Hematopoietic multipotent progenitor cell treated with erythropoietin and hydrocortisone succinate and interleukin-3 and kit ligand, for 15 days (in vitro differentiated cells): ENCODE measurements around the gene IQCE.
A peak's percentile ranks its signal among the peaks of the same experiment; 100 is the strongest.
"Not testable (repeated sequence)": the region's sequence is repeated elsewhere in the genome, so short reads cannot be mapped to it uniquely, and the experiment has no call there.

Source experiments
- DNase-seq: peaks from one replicate; pipeline ENCODE4 v3.0.0-alpha.2; 2015; ENCODE audit warnings: low spot score

IQCE gene

DNA sequence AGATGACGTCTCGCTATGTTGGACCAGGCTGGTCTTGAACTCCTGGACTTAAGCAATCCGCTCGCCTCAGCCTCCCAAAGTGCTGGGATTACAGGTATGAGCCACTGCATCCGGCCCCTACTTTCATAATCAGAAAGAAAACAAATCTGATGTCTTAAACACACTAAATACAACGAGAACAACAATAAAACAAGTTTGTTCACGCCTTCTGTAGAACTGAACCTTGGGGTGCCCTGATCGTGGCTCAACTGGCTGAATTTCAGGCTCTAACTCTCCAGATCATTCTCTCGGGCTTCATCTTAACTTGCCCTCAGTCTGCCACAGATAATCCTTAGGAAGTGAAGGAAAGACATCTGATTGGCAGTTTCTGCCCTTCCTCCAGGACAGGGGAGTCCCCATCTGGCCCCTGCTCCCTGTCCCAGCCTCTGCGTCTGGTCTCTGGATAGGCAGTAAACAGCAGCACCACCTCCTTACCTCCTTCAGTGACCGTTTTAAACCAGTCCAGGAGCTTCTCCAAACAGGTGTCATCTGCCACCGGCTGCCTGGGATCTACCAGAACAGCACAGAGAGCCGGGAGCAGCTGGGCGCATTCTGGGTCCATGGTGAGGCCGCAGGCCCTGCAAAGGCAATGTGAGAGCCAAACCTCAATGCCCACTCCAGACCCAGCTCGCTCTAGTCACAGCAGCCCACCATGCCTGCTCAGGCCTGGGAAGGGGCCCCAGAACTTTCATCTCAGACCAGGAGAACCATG is 4.8 kb upstream of the IQCE start:
- DNase-seq = no peak

DNA sequence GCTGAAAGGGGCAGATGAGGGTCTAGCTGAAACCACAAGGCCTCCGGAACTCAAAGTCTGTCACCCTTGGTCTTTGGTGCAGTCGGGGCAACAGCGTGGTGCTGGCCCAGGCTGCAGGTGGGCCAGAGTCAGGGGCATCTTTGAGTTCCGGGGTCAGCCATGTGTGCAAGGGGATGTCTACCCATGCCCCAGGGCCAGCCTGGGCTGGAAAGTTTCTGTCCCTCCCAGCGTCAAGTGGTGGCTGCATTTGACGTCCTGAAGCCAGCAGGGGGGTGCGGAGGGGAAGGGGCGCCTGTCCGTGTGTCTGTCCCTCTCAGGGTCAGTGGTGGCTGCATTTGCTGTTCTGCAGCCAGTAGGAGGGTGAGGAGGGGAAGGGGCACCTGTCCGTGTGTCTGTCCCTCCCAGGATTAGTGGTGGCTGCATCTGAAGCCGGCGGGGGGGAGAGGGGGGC is 4.1 kb upstream of the IQCE start:
- no peak for DNase-seq

GRCh38 chr7:2555121-2556052 is 3.4 kb upstream of the IQCE start, which contains the start of gene BRAT1:
Gene BRAT1 (minus strand): TSS chr7:2555524. CDS start chr7:2554431, 1,093 bp downstream.
- DNase-seq = peak; percentile 91

GRCh38 chr7:2559283-2559950 is 638 bp downstream of the IQCE start:
- peak; percentile 28 for DNase-seq

DNA sequence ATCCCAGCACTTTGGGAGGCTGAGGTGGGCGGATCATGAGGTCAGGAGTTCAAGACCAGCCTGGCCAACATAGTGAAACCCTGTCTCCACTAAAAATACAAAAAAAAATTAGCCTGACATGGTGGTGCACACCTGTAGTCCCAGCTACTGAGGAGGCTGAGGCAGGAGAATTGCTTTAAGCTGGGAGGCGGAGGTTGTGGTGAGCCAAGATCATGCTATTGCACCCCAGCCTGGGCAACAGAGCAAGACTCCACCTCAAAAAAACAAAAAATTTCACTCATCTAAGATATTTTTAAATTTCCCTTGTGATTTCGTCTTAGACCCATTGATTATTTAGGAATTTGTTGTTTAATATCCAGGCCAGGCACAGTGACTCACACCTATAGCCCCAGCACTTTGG is 5.2 kb downstream of the IQCE start:
- not testable (repeated sequence) for DNase-seq

DNA sequence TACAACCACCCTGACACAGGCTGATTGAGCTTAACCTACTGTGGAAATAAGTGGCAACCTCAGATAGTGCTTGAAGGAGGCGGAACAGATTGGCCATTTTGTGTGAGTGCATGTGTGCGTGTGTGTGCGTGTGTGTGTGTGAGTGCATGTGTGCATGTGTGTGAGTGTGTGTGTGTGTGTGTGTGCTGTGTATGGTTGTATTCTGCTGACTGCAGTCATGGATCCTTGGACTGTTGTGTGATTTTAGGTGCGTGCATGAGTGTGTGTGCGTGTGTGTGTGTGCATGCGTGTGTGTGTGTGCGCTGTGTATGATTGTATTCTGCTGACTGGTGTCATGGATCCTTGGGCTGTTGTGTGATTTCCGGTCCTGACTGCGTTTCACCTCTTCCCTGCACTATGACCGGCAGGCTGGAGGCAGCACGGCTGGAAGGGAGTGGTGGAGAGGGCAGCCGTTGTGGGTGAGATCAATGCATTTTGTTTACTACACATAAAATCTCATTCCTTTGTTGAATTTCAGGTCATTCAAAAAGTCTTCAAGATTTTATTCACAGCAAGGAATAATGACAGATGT is 6.3 kb downstream of the IQCE start:
- no peak for DNase-seq

- no peak for DNase-seq
Observed at GRCh38 chr7:2566348-2566889, 7.6 kb downstream of the IQCE start.

- no peak for DNase-seq
Observed at GRCh38 chr7:2566890-2567678, 8.3 kb downstream of the IQCE start.

DNA sequence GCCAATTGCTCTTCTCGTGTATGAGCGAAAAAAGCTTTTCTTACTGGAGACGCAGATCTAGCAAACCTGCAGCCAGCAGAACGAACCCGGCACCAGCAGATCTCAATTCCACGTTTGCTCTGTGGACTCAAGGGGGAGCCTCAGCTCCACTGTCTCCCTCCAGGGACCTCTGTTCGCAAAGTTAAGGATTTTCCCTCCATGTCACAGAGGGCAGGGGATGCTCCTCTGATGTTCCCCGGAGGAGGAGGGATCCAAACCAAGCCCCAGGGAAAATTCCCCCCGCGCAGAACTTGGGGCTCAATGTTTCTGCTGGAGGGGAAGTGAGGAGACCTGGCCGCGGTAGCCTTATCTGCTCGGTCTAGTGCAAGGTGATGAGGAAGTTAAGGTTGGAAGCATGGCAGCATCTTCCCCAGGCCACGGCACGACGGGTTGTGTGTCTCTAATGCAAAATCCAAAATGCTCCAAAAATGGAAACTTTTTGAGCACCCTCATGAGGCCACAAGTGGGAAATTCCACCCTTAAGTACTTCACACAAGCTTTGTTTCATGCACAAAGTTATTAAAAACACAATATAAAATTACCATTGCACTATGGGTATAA is 9.0 kb downstream of the IQCE start:
- no peak for DNase-seq

- no peak for DNase-seq
Observed at GRCh38 chr7:2568521-2569223, 9.9 kb downstream of the IQCE start.

- DNase-seq = no peak
Observed at GRCh38 chr7:2569421-2569820, 10.6 kb downstream of the IQCE start.

DNA sequence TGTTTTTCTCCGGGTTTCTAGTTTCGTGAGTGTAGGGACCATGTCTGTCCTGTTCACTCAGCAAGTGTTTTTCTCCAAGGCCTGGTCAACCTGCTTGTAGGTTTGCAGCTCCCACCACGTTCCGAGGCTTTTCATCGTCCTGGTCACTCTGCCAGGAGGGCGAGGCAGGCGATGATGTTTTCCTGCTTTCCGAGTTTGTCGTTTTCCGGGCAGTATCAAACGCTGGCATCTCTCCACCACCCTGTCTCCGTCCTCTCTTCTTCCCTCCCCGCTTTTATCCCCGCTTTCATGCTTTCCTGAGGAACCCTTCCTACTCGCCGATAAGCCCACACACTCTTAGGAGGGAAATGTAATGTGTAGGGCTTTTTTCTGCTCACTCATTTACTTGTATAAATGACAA is 11.2 kb downstream of the IQCE start:
- DNase-seq = no peak

GRCh38 chr7:2571409-2571808 is 12.6 kb downstream of the IQCE start:
- no peak for DNase-seq

DNA sequence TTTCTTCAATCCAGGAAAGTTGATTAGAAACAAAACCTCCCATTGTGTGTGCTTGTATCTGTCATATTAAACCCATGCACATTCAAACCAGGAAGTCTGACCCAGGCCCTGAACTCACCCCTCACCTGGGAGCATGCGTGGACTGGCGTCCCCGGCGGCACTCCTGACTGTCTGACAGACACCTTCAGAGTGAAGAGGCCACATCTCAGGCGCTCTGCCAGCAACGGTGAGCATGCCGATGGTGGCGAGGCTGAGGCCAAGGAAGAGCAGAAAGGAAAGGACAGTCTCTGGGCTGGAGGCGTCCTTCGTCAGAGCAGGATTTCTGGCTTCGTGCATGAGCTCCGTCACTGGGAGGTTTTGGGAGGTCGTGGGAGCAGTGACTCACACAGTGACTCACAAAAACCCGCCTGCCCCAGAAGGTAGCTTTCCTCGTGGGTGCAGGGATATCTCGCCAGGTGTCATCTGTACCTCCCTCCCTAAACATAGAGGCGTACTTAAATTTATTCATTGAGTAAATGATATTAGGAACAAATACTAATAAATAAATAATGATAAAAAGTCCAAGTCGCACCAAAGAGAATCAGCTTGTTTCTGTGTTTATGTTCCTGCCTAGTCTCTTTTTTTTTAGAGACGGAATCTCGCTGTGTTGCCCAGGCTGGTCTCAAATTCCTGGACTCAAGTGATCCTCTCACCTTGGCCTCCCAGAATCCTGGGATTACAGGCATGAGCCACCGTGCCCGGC is 13.5 kb downstream of the IQCE start:
- DNase-seq = no peak

DNA sequence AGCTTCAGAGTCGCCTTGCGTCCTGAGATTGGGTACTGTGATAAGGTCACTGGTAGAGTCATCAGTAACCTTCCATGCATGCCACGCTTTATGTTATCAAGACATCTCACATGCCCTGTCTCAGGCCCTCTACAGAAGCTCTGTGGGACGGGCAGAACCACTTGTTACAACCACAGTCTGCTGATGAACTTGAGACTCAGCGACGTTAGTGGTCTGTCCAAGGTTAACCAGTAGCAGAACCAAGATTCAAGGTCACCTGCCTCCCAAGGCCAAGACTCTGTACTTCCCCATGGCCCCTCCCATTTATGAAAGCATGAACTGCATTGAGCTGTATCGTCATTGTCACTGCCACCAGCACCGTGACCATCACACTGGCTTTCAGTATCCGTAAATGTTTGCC is 15.0 kb downstream of the IQCE start:
- DNase-seq = no peak

DNA sequence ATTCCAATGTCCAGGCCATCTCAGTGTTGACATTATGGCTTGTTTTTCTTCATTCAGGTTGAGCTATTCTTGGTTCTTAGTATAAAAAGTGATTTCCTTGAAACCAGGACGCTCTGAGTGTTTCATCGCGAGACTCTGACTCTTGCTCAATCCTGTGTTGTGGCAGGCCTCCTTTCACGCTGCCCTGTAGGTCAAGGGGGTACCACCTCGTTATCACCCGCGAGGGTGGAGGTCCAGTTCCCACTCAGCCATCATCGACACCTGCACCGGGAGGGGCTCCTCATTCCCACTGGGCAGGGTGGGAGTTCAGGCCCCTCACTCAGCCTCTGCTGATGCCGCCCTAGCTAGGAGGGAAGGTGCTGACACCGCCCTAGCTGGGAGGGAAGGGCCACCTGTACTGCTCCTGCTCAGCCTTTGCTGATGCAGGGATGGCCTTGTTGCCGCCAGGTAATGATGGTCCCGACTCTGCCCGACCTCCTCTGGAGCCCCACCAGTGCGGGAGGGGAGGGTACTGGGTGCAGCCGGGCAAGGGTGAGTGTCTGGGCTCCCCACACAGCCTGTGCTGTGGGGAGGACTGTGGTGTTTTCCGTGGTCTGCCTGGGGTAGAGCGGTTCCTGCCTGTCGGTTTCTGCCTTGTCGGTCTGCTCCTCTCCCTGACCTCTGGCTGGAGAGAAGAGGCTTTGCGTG is 16.4 kb downstream of the IQCE start:
- no peak for DNase-seq

GRCh38 chr7:2575733-2576340 is 17.1 kb downstream of the IQCE start:
- no peak for DNase-seq
